Thoracic aorta (tissue), 2 donors: ENCODE measurements around the gene NEFH. TPM values are rescaled to one million over a fixed set of nuclear protein-coding genes. Genes with fewer than 3 reads are reported as not detected.
"Not testable (repeated sequence)": the region's sequence is repeated elsewhere in the genome, so short reads cannot be mapped to it uniquely, and the experiment has no call there.

Experiments used
- ATAC-seq: fragments of 150-250 bp; one replicate; pipeline ENCODE4 v1.8.0; 2017; ENCODE audit warnings: low read depth; ENCODE audit not compliant: insufficient number of reproducible peaks, low FRiP score
- DNase-seq: peaks from one replicate; pipeline ENCODE4 v3.0.0-alpha.2; 2020; ENCODE audit warnings: low spot score
- H3K27ac ChIP-seq, 2 donors: fragments of 200-600 bp; sonication (generic); 1 replicate in 1 of 2; 2 replicates in 1 of 2; pipeline ENCODE4 v1.5.1; 2016; ENCODE audit warnings: mild to moderate bottlenecking in 2 of 2, moderate library complexity in 2 of 2
- H3K27me3 ChIP-seq: fragments of 200-600 bp; sonication (generic); replicated peaks from 2 replicates; pipeline ENCODE4 v1.6.0; 2016; ENCODE audit warnings: mild to moderate bottlenecking; ENCODE audit not compliant: insufficient read depth
- H3K36me3 ChIP-seq: fragments of 200-600 bp; sonication (generic); one replicate; pipeline ENCODE4 v1.5.1; 2016
- H3K4me1 ChIP-seq, 2 donors: fragments of 200-600 bp; sonication (generic); 1 replicate in 1 of 2; 2 replicates in 1 of 2; pipeline versions ENCODE4 v1.5.1 to v1.6.0; 2016; ENCODE audit warnings: low read depth in 2 of 2, mild to moderate bottlenecking in 1 of 2; ENCODE audit not compliant: control insufficient read depth in 1 of 2
- H3K4me3 ChIP-seq: fragments of 200-600 bp; sonication (generic); 2 replicates; pipeline ENCODE4 v1.5.1; 2016; ENCODE audit warnings: mild to moderate bottlenecking
- H3K9me3 ChIP-seq: fragments of 200-600 bp; sonication (generic); 2 replicates; pipeline ENCODE4 v1.5.1; 2016
- CTCF ChIP-seq: fragments of 200-600 bp; sonication (generic); IDR thresholded peaks from one replicate; pipeline ENCODE4 v1.5.1; 2019; ENCODE audit warnings: antibody characterized with exemption
- total RNA-seq, 2 donors: library from RNA; depleted of rRNA; stranded (reverse); fragments of >200 nt; gene quantifications; one replicate each; pipeline versions ENCODE4 v1.1.0 to v1.2.3, GENCODE V29; 2016

Gene NEFH
- under 1 TPM; 0.14 to 0.85 TPM for total RNA-seq

DNA sequence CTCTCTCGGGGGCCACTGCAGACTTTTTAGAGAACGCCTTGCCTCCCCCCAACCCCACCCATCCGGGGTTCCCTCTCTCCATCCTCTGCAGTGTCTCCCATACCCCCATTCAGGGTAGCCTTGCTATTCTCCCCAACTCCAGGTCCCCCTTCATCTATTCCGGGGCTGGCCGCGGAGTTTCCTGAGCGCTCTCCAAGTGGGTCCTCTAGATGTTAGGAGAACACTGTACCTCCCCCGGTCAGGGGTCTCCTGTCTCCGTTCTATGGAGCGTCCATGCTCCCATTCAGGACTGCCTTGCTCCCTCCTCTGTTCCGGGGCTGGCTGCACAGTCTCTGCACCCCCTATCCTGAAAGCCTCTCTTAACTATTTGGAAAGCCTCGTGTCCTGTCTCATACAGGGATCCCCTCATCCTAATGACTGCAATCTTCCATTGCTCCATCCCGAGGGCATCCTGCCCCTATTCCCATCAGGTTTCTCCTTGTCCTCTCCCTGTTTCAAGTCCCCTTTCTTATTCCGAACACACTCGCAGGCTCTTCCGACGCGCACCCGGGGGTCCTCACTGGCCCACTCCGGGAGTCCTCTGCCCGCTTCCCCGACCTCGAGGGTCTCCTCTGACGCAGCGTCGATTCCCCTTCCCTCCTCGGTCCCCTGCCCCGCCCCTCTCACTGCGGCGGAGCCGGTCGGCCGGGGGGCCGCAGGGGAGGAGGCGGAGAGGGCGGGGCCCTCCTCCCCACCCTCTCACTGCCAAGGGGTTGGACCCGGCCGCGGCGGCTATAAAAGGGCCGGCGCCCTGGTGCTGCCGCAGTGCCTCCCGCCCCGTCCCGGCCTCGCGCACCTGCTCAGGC lies at the start of gene NEFH:
Gene NEFH (plus strand): TSS at position 802 of the 845 bp plus-strand sequence. CDS start 45 bp downstream, outside the sequence.
- no peak for ATAC-seq
- H3K9me3 ChIP-seq, result no peaks in the 10 kb centered on the region
- H3K27ac ChIP-seq, result no peak within 1 kb of the TSS
- no peaks in the 10 kb centered on the region for H3K36me3 ChIP-seq
- peak within 1 kb of the TSS; percentile 54 for H3K4me3 ChIP-seq
- no peak for DNase-seq
- H3K27me3 ChIP-seq, result peaks cover 5% of the 10 kb centered on the region
- peaks cover 6 to 14% of the 10 kb centered on the region in 2 donors for H3K4me1 ChIP-seq
- no peak for TF ChIP-seq CTCF

DNA sequence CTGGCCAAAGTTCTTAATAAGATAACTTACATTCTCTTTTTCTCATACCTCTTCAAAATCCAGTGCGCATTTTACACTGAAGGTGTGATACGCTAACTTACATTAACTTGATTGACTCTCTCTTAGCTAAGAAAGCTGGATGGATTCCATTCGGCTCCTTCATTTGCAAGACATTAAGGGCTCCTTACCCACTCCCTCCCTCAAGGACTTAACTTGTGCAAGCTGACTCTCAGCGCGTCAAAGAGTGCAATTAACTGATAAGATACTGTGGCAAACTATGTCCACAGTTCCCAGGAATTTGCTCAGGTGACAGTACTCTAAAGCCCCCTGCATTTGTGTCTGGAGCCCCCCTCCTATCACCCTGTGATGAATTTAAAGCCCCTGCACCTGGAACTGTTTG lies 48.0 kb upstream of the NEFH start:
- no peak for TF ChIP-seq CTCF

GRCh38 chr22:29433856-29434255 lies 46.2 kb upstream of the NEFH start:
- H3K36me3 ChIP-seq, result no peaks in the 10 kb centered on the region
- no peak overlapping the region for H3K27ac ChIP-seq
- no peaks in the 10 kb centered on the region for H3K9me3 ChIP-seq
- DNase-seq (no peak), ATAC-seq (no peak)
- no peak overlapping the region for H3K4me3 ChIP-seq
- TF ChIP-seq CTCF, result no peak
- peaks cover 7% of the 10 kb centered on the region for H3K27me3 ChIP-seq
- H3K4me1 ChIP-seq, result no peaks in the 10 kb centered on the region

More for the DNA sequence above, 48.0 kb upstream of the NEFH start:
- H3K4me3 ChIP-seq, result no peak overlapping the region
- H3K27ac ChIP-seq, result no peak overlapping the region
- DNase-seq, result no peak
- H3K4me1 ChIP-seq, result no peaks in the 10 kb centered on the region
- ATAC-seq, result no peak
- no peaks in the 10 kb centered on the region for H3K36me3 ChIP-seq
- no peaks in the 10 kb centered on the region for H3K9me3 ChIP-seq
- peaks cover 7% of the 10 kb centered on the region for H3K27me3 ChIP-seq

DNA sequence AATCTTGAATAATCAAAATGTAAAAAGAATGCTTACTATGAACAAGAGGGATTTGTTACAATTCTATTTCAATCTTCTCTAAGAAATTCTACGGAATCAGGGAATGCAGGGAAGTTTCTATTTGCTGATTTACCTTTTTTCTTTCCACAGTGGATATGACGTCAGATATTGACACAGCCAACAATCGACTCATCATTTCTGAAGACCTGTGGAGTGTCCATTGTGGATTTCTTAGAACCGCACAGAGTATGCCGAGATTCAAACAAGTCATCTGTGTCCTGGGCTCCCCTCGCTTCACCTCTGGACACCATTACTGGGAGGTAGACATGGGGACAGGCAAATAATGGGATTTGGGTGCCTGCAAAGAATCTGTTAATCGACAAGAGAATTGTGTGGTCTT lies 45.7 kb upstream of the NEFH start:
- ATAC-seq, result no peak
- DNase-seq, result no peak
- no peaks in the 10 kb centered on the region for H3K9me3 ChIP-seq
- H3K4me1 ChIP-seq, result no peaks in the 10 kb centered on the region
- no peak overlapping the region for H3K4me3 ChIP-seq
- H3K27me3 ChIP-seq, result peaks cover 7% of the 10 kb centered on the region
- H3K36me3 ChIP-seq, result no peaks in the 10 kb centered on the region
- no peak overlapping the region for H3K27ac ChIP-seq
- TF ChIP-seq CTCF, result no peak

- ATAC-seq, result no peak
- H3K4me1 ChIP-seq, result no peaks in the 10 kb centered on the region
- no peaks in the 10 kb centered on the region for H3K9me3 ChIP-seq
- peaks cover 7% of the 10 kb centered on the region for H3K27me3 ChIP-seq
- no peak for DNase-seq
- no peak overlapping the region for H3K4me3 ChIP-seq
- no peak overlapping the region for H3K27ac ChIP-seq
- no peaks in the 10 kb centered on the region for H3K36me3 ChIP-seq
- no peak for TF ChIP-seq CTCF
Measured at GRCh38 chr22:29435236-29436136, 44.5 kb upstream of the NEFH start.

DNA sequence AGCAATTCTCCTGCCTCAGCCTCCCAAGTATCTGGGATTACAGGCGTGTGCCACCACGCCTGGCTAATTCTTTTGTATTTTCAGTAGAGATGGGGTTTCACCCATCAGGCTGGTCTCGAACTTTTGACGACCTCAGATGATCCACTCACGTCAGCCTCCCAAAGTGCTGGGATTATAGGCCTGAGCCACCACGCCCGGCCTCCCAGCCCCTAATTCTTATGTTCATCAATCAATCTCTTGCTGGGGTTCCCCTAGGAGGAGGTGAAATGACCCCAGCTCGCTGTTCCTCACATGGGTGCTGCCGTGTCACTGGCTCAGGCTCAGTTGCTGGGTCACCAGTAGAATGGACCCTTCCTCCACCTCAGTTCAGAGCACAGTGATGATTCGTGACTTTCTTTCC lies 41.7 kb upstream of the NEFH start, which contains the start of gene RFPL1:
Gene RFPL1 (plus strand): TSS at position 301 of the 400 bp plus-strand sequence.
- not testable (repeated sequence) for DNase-seq, ATAC-seq

More for the DNA sequence above, 41.7 kb upstream of the NEFH start, which contains the start of gene RFPL1:
- not testable (repeated sequence) for H3K27ac ChIP-seq, H3K9me3 ChIP-seq, H3K4me1 ChIP-seq, H3K4me3 ChIP-seq, H3K36me3 ChIP-seq, H3K27me3 ChIP-seq
